ENCODE measurements around the gene GABRB3.

GRCh38 chr15:26667222-26667988 lies 105.5 kb downstream of the GABRB3 start:
- TF ChIP-seq EP300 (IDR thresholded peaks at IDR 0.05), result no peak
- TF ChIP-seq, protein P1, sequence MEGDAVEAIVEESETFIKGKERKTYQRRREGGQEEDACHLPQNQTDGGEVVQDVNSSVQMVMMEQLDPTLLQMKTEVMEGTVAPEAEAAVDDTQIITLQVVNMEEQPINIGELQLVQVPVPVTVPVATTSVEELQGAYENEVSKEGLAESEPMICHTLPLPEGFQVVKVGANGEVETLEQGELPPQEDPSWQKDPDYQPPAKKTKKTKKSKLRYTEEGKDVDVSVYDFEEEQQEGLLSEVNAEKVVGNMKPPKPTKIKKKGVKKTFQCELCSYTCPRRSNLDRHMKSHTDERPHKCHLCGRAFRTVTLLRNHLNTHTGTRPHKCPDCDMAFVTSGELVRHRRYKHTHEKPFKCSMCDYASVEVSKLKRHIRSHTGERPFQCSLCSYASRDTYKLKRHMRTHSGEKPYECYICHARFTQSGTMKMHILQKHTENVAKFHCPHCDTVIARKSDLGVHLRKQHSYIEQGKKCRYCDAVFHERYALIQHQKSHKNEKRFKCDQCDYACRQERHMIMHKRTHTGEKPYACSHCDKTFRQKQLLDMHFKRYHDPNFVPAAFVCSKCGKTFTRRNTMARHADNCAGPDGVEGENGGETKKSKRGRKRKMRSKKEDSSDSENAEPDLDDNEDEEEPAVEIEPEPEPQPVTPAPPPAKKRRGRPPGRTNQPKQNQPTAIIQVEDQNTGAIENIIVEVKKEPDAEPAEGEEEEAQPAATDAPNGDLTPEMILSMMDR (IDR thresholded peaks at IDR 0.05), result no peak

Measured in tibial nerve (tissue), 4 donors.